Neural crest cell (in vitro differentiated cells): ENCODE results near the gene ARPIN. TPM values are rescaled to one million over a fixed set of nuclear protein-coding genes. Genes with fewer than 3 reads are reported as not detected.

Source experiments
- DNase-seq: peaks from one replicate; pipeline ENCODE4 v3.0.0; 2021; ENCODE audit warnings: low read depth, mixed read lengths, low spot score
- H3K27ac Mint-ChIP-seq: one replicate; pipeline ENCODE4 v1.8.0; 2021; ENCODE audit warnings: mild to moderate bottlenecking, mixed read lengths; ENCODE audit not compliant: unreplicated experiment
- H3K27me3 Mint-ChIP-seq: 2 replicates; pipeline ENCODE4 v1.8.0; 2021; ENCODE audit warnings: low read depth, mild to moderate bottlenecking, mixed read lengths
- H3K36me3 Mint-ChIP-seq: 2 replicates; pipeline ENCODE4 v1.8.0; 2021; ENCODE audit warnings: low read depth, mild to moderate bottlenecking, mixed read lengths
- H3K4me1 Mint-ChIP-seq: 2 replicates; pipeline ENCODE4 v1.8.0; 2021; ENCODE audit warnings: mixed read lengths
- H3K4me3 Mint-ChIP-seq: one replicate; pipeline ENCODE4 v1.8.0; 2021; ENCODE audit warnings: mild to moderate bottlenecking, mixed read lengths
- H3K9me3 Mint-ChIP-seq: 2 replicates; pipeline ENCODE4 v1.8.0; 2021; ENCODE audit warnings: mixed read lengths
- CTCF ChIP-seq: fragments of 200-600 bp; sonication (generic); conservative IDR thresholded peaks from 2 replicates; pipeline ENCODE4 v1.5.0; 2021; ENCODE audit warnings: antibody characterized with exemption, mild to moderate bottlenecking
- total RNA-seq: library from RNA; stranded (reverse); gene quantifications from 2 replicates; pipeline ENCODE4 v1.2.1, GENCODE V29; 2021

The ARPIN gene
- total RNA-seq, 1 donor from 2014 or later = 26.0 TPM

GRCh38 chr15:89907289-89907688 lies 5.5 kb downstream of the ARPIN start:
- Mint-ChIP-seq H3K27ac (no peak overlapping the region), H3K36me3 (peaks cover 9% of the 10 kb centered on the region), H3K9me3 (no peaks in the 10 kb centered on the region), H3K27me3 (no peaks in the 10 kb centered on the region), H3K4me1 (peaks cover 14% of the 10 kb centered on the region), H3K4me3 (no peak overlapping the region)
- no peak for TF ChIP-seq CTCF
- DNase-seq = no peak

GRCh38 chr15:89905846-89906378 lies 6.8 kb downstream of the ARPIN start:
- no peak for TF ChIP-seq CTCF
- no peak for DNase-seq
- Mint-ChIP-seq H3K27ac (no peak overlapping the region), H3K9me3 (no peaks in the 10 kb centered on the region), H3K4me3 (no peak overlapping the region), H3K27me3 (no peaks in the 10 kb centered on the region), H3K36me3 (peaks cover 9% of the 10 kb centered on the region), H3K4me1 (peaks cover under 1% of the 10 kb centered on the region)

- TF ChIP-seq CTCF = no peak
- Mint-ChIP-seq H3K9me3 (no peaks in the 10 kb centered on the region), H3K36me3 (peaks cover 9% of the 10 kb centered on the region), H3K4me3 (no peak overlapping the region), H3K27me3 (no peaks in the 10 kb centered on the region), H3K27ac (no peak overlapping the region), H3K4me1 (no peaks in the 10 kb centered on the region)
- no peak for DNase-seq
Observed at GRCh38 chr15:89904519-89904918, 8.2 kb downstream of the ARPIN start.

GRCh38 chr15:89903858-89904130 lies 9.0 kb downstream of the ARPIN start:
- no peak for DNase-seq
- no peaks in the 10 kb centered on the region for H3K4me1 Mint-ChIP-seq
- H3K9me3 Mint-ChIP-seq = no peaks in the 10 kb centered on the region
- TF ChIP-seq CTCF = no peak
- peaks cover 4% of the 10 kb centered on the region for H3K36me3 Mint-ChIP-seq
- no peaks in the 10 kb centered on the region for H3K27me3 Mint-ChIP-seq
- H3K27ac Mint-ChIP-seq = no peak overlapping the region
- no peak overlapping the region for H3K4me3 Mint-ChIP-seq

- H3K9me3 Mint-ChIP-seq = no peaks in the 10 kb centered on the region
- no peaks in the 10 kb centered on the region for H3K27me3 Mint-ChIP-seq
- DNase-seq = no peak
- no peaks in the 10 kb centered on the region for H3K4me1 Mint-ChIP-seq
- H3K27ac Mint-ChIP-seq = no peak overlapping the region
- TF ChIP-seq CTCF = no peak
- no peak overlapping the region for H3K4me3 Mint-ChIP-seq
- peaks cover 4% of the 10 kb centered on the region for H3K36me3 Mint-ChIP-seq
Observed at GRCh38 chr15:89903015-89903857, 9.5 kb downstream of the ARPIN start.
